Endothelial cell of umbilical vein (primary cell): Measurements from ENCODE around the gene CDS2. TPM values are rescaled to one million over a fixed set of nuclear protein-coding genes. Genes with fewer than 3 reads are reported as not detected.

Experiments
- BruUV-seq: library from RNA; stranded (reverse); fragments of 400-500 nt; replicated peaks from 2 replicates; lab custom pipeline; 2021; lab: Mats Ljungman, UMichigan
- CTCF ChIA-PET: fragments of 300-600, 350-600 bp; sonication (Branson Sonifier 250); formaldehyde crosslinking; loops from one replicate; lab custom pipeline; 2021; ENCODE audit warnings: antibody characterized with exemption, inconsistent platforms; lab: Charles Lee
- POLR2A ChIA-PET: fragments of 300-600, 350-600 bp; sonication (Branson Sonifier 250); formaldehyde crosslinking; loops from one replicate; lab custom pipeline; 2021; ENCODE audit warnings: antibody characterized with exemption, inconsistent platforms; lab: Charles Lee
- DNase-seq: peaks from one replicate; pipeline ENCODE4 v3.0.0-alpha.2; 2011; ENCODE audit warnings: low read depth, low spot score
- FAIRE-seq: peaks from 2 replicates; lab custom pipeline; 2011; peaks lifted over from hg19 to GRCh38; lab: Jason Lieb, UNC
- H2AFZ ChIP-seq: 2 replicates; pipeline ENCODE4 v1.6.0; 2012; ENCODE audit warnings: low read depth, low read length, control low read depth, inconsistent platforms
- H3K27ac ChIP-seq: 2 replicates; pipeline ENCODE4 v1.5.1; 2011; ENCODE audit warnings: low read depth, mild to moderate bottlenecking, control low read depth, low read length, moderate library complexity; ENCODE audit not compliant: insufficient read depth
- H3K27me3 ChIP-seq, 2 experiments: 2 replicates each; pipeline versions ENCODE4 v1.6.0 to v1.6.1; 2011; ENCODE audit warnings: low read length in 2 of 2, mixed read lengths in 1 of 2; ENCODE audit not compliant: control insufficient read depth in 2 of 2, insufficient read depth in 2 of 2
- H3K36me3 ChIP-seq, 2 experiments: 2 replicates in 1 of 2; 3 replicates in 1 of 2; pipeline ENCODE4 v1.5.1; 2011; ENCODE audit warnings: low read length in 2 of 2, mild to moderate bottlenecking in 1 of 2, moderate library complexity in 1 of 2; ENCODE audit not compliant: control insufficient read depth in 2 of 2, insufficient read depth in 2 of 2; ENCODE audit errors: extremely low read depth in 1 of 2
- H3K4me1 ChIP-seq: 3 replicates; pipeline ENCODE4 v1.5.1; 2011; ENCODE audit warnings: mild to moderate bottlenecking, low read length; ENCODE audit not compliant: control insufficient read depth, insufficient read depth; ENCODE audit errors: extremely low read depth
- H3K4me2 ChIP-seq: 2 replicates; pipeline ENCODE4 v1.6.1; 2011; ENCODE audit warnings: low read length, control low read depth, mixed read lengths; ENCODE audit not compliant: insufficient read depth
- H3K4me3 ChIP-seq, 3 experiments: fragments of 200-600 bp in 1 of 3; sonication (generic), shearing (Covaris generic) in 1 of 3; replicated peaks in 1 of 3; 2 replicates each; pipeline ENCODE4 v1.5.1; 2011 to 2016; ENCODE audit warnings: control low read depth in 3 of 3, low read length in 3 of 3, mild to moderate bottlenecking in 2 of 3, inconsistent platforms in 1 of 3, low read depth in 1 of 3, moderate library complexity in 1 of 3; ENCODE audit not compliant: insufficient read depth in 1 of 3
- H3K79me2 ChIP-seq: 2 replicates; pipeline ENCODE4 v1.6.0; 2012; ENCODE audit warnings: low read length, inconsistent platforms; ENCODE audit not compliant: control insufficient read depth, insufficient read depth
- H3K9ac ChIP-seq: replicated peaks from 2 replicates; pipeline ENCODE3; 2011; ENCODE audit warnings: low read length, control low read depth; ENCODE audit not compliant: insufficient read depth; ENCODE audit errors: extremely low read depth
- H3K9me1 ChIP-seq: replicated peaks from 3 replicates; pipeline ENCODE4 v1.6.0; 2011; ENCODE audit warnings: mild to moderate bottlenecking, low read length; ENCODE audit not compliant: control insufficient read depth, insufficient read depth; ENCODE audit errors: extremely low read depth
- H3K9me3 ChIP-seq: replicated peaks from 2 replicates; pipeline ENCODE4 v1.5.1; 2012; ENCODE audit warnings: low read length, inconsistent platforms; ENCODE audit not compliant: control insufficient read depth, insufficient read depth
- H4K20me1 ChIP-seq: replicated peaks from 2 replicates; pipeline ENCODE3; 2011; ENCODE audit warnings: mild to moderate bottlenecking, low read length; ENCODE audit not compliant: control insufficient read depth, insufficient read depth; ENCODE audit errors: extremely low read depth
- CTCF ChIP-seq, 2 donors: IDR thresholded peaks; 1 replicate in 1 of 2; 2 replicates in 1 of 2; pipeline ENCODE4 v1.5.1; 2011; ENCODE audit warnings: low read length in 2 of 2, mild to moderate bottlenecking in 2 of 2, moderate library complexity in 2 of 2, control low read depth in 1 of 2, inconsistent platforms in 1 of 2, low read depth in 1 of 2; ENCODE audit not compliant: insufficient read depth in 1 of 2; ENCODE audit errors: extremely low read depth in 1 of 2
- EZH2 ChIP-seq: IDR thresholded peaks from 2 replicates; pipeline ENCODE4 v1.6.1; 2012; ENCODE audit warnings: borderline replicate concordance, low read depth, mild to moderate bottlenecking, moderate library complexity, low read length, inconsistent platforms; ENCODE audit not compliant: severe bottlenecking
- FOS ChIP-seq: IDR thresholded peaks from 2 replicates; pipeline ENCODE4 v1.6.1; 2011; ENCODE audit warnings: mild to moderate bottlenecking, low read length, moderate library complexity, borderline replicate concordance; ENCODE audit not compliant: insufficient read depth
- GATA2 ChIP-seq: IDR thresholded peaks from 2 replicates; pipeline ENCODE4 v1.7.0; 2011; ENCODE audit warnings: low read depth, mild to moderate bottlenecking, moderate library complexity, mixed read lengths, low read length; ENCODE audit not compliant: insufficient read length, insufficient read depth
- JUN ChIP-seq: IDR thresholded peaks from 2 replicates; pipeline ENCODE4 v1.6.1; 2011; ENCODE audit warnings: borderline replicate concordance, low read depth; ENCODE audit not compliant: insufficient read length, insufficient read depth
- MAX ChIP-seq: IDR thresholded peaks from 2 replicates; pipeline ENCODE4 v1.6.1; 2011; ENCODE audit not compliant: insufficient read depth, insufficient read length
- MYC ChIP-seq: IDR thresholded peaks from one replicate; pipeline ENCODE4 v1.6.1; 2011; ENCODE audit warnings: mild to moderate bottlenecking, low read depth, low read length
- POLR2A ChIP-seq: IDR thresholded peaks from 2 replicates; pipeline ENCODE4 v1.6.1; 2012; ENCODE audit warnings: low read depth, mild to moderate bottlenecking, control low read depth, low read length
- POLR2AphosphoS5 ChIP-seq: IDR thresholded peaks from 2 replicates; pipeline ENCODE4 v1.6.1; 2012; ENCODE audit warnings: low read depth, mild to moderate bottlenecking, control low read depth, low read length, moderate library complexity; ENCODE audit not compliant: insufficient read depth
- dilution Hi-C: fragments of 300-500 bp; cut with MboI; formaldehyde crosslinking; loops from one replicate; pipeline ENCODE4 v1.15.0; 2019; ENCODE audit warnings: low sequenced_read_pairs; ENCODE audit not compliant: extremely low pct_ligation_motif_present
- intact Hi-C: fragments of 100-400 bp; cut with micrococcal nuclease; formaldehyde crosslinking; loops from one replicate; pipeline ENCODE4 v1.10.0; 2022
- polyA plus RNA-seq, 4 experiments: library from polyadenylated mRNA; depleted of rRNA in 3 of 4; stranded (reverse) in 3 of 4; unstranded in 1 of 4; fragments of >200 nt; gene quantifications; 2 replicates each; pipeline versions ENCODE4 v1.2.1 to v1.2.3, GENCODE V29; 2011 to 2012; ENCODE audit warnings: missing spikeins in 1 of 4
- total RNA-seq: library from RNA; stranded (reverse); gene quantifications from 2 replicates; pipeline ENCODE4 v1.2.3, GENCODE V29; 2021

CDS2 gene
- total and polyA plus RNA-seq, 2 donors (not counting 3 experiments of a cell fraction or from before 2014, with no cell fraction given), result 47.0 to 49.0 TPM

GRCh38 chr20:5114403-5114802 lies 12.4 kb upstream of the CDS2 start:
- no peak overlapping the region for H3K9ac ChIP-seq
- no TSS peak for BruUV-seq
- H3K9me3 ChIP-seq, result no peaks in the 10 kb centered on the region
- no peak overlapping the region for H2AFZ ChIP-seq
- intact Hi-C loops, result no loop called here
- TF ChIP-seq GATA2 (no peak), CTCF (IDR thresholded peaks at IDR 0.05; ENCODE audit: extremely low read depth in 1 of 2, insufficient read depth in 1 of 2, low read depth in 1 of 2, low read length in 2 of 2) (no peak), JUN (no peak), MYC (no peak), MAX (no peak), POLR2A (no peak), FOS (no peak), POLR2AphosphoS5 (no peak), EZH2 (no peak)
- DNase-seq (no peak), FAIRE-seq (no peak)
- no peaks in the 10 kb centered on the region for H4K20me1 ChIP-seq
- no peaks in the 10 kb centered on the region for H3K27me3 ChIP-seq
- H3K79me2 ChIP-seq, result peaks cover 47% of the 10 kb centered on the region
- H3K4me2 ChIP-seq, result no peak overlapping the region
- dilution Hi-C loops, result no loop called here
- H3K4me3 ChIP-seq, result no peak overlapping the region
- peaks cover 33% of the 10 kb centered on the region for H3K4me1 ChIP-seq
- H3K9me1 ChIP-seq, result no peaks in the 10 kb centered on the region
- ChIA-PET POLR2A (interaction anchor here (1.2 kb wide), 1 partner anchor 13 kb away, joined by 4 read pairs; the partner anchor contains the start of gene CDS2), CTCF (interaction anchor here (1.0 to 2.1 kb wide), 2 partner anchors 13 to 159 kb away, joined by 4 to 5 read pairs; no protein-coding TSS in a partner anchor)
- H3K27ac ChIP-seq, result no peak overlapping the region
- peaks cover 0 to 3% of the 10 kb centered on the region in 2 experiments for H3K36me3 ChIP-seq
